Liver (tissue), 9 donors: ENCODE measurements around the gene PDE3A. TPM values are rescaled to one million over a fixed set of nuclear protein-coding genes. Genes with fewer than 3 reads are reported as not detected.

Experiments used
- DNase-seq: peaks from one replicate; pipeline ENCODE4 v3.0.0-alpha.2; 2017; ENCODE audit warnings: low spot score
- H3K27ac ChIP-seq, 2 donors: one replicate each; pipeline ENCODE4 v1.7.0; 2013; ENCODE audit warnings: inconsistent platforms in 2 of 2, low read length in 2 of 2, control low read depth in 1 of 2, low read depth in 1 of 2, mild to moderate bottlenecking in 1 of 2
- H3K27me3 ChIP-seq, 4 donors: one replicate each; pipeline versions ENCODE4 v1.6.1 to v1.7.0; 2013; ENCODE audit warnings: low read length in 3 of 4, inconsistent platforms in 1 of 4, mild to moderate bottlenecking in 1 of 4, moderate library complexity in 1 of 4; ENCODE audit not compliant: control insufficient read depth in 4 of 4, insufficient read depth in 4 of 4
- H3K36me3 ChIP-seq, 4 donors: one replicate each; pipeline versions ENCODE4 v1.6.1 to v1.7.0; 2013; ENCODE audit warnings: low read length in 3 of 4, mild to moderate bottlenecking in 3 of 4, low read depth in 1 of 4, moderate library complexity in 1 of 4; ENCODE audit not compliant: control insufficient read depth in 4 of 4, insufficient read depth in 3 of 4
- H3K4me1 ChIP-seq, 4 donors: one replicate each; pipeline versions ENCODE4 v1.6.1 to v1.7.0; 2013; ENCODE audit warnings: low read length in 3 of 4, mild to moderate bottlenecking in 3 of 4, moderate library complexity in 1 of 4; ENCODE audit not compliant: control insufficient read depth in 4 of 4, insufficient read depth in 4 of 4
- H3K4me3 ChIP-seq, 3 donors: one replicate each; pipeline versions ENCODE4 v1.6.1 to v1.7.0; 2013; ENCODE audit warnings: low read length in 3 of 3, control low read depth in 1 of 3, low read depth in 1 of 3, mild to moderate bottlenecking in 1 of 3
- H3K9ac ChIP-seq, 2 donors: one replicate each; pipeline ENCODE4 v1.7.0; 2013; ENCODE audit warnings: low read length in 2 of 2, mild to moderate bottlenecking in 2 of 2, moderate library complexity in 2 of 2, control low read depth in 1 of 2, low read depth in 1 of 2
- H3K9me3 ChIP-seq, 4 donors: one replicate each; pipeline versions ENCODE4 v1.6.1 to v1.7.0; 2013; ENCODE audit warnings: low read length in 3 of 4; ENCODE audit not compliant: control insufficient read depth in 4 of 4
- ATF3 ChIP-seq: IDR thresholded peaks from 2 replicates; pipeline ENCODE4 v1.6.1; 2016; ENCODE audit warnings: antibody characterized with exemption
- EGR1 ChIP-seq, 2 donors: IDR thresholded peaks; 2 replicates each; pipeline ENCODE4 v1.6.1; 2016 to 2018; ENCODE audit warnings: antibody characterized with exemption in 2 of 2, low read depth in 2 of 2
- FOXA1 ChIP-seq: IDR thresholded peaks from 2 replicates; pipeline ENCODE4 v1.6.1; 2016; ENCODE audit warnings: antibody characterized with exemption
- FOXA2 ChIP-seq: IDR thresholded peaks from 2 replicates; pipeline ENCODE4 v1.6.1; 2016; ENCODE audit warnings: antibody characterized with exemption
- GABPA ChIP-seq, 2 donors: IDR thresholded peaks in 1 of 2; conservative IDR thresholded peaks in 1 of 2; 2 replicates each; pipeline ENCODE4 v1.6.1; 2016; ENCODE audit warnings: antibody characterized with exemption in 2 of 2, mild to moderate bottlenecking in 1 of 2, moderate library complexity in 1 of 2
- HNF4A ChIP-seq, 2 donors: conservative IDR thresholded peaks; 2 replicates each; pipeline ENCODE4 v1.6.1; 2016; ENCODE audit warnings: antibody characterized with exemption in 2 of 2, mild to moderate bottlenecking in 2 of 2
- HNF4G ChIP-seq: IDR thresholded peaks from 2 replicates; pipeline ENCODE4 v1.6.1; 2016; ENCODE audit warnings: antibody characterized with exemption
- JUND ChIP-seq, 2 donors: IDR thresholded peaks; 2 replicates each; pipeline ENCODE4 v1.6.1; 2016; ENCODE audit warnings: antibody characterized with exemption in 2 of 2
- MAX ChIP-seq: IDR thresholded peaks from 2 replicates; pipeline ENCODE4 v1.6.1; 2016; ENCODE audit warnings: antibody characterized with exemption
- NR2F2 ChIP-seq: IDR thresholded peaks from 2 replicates; pipeline ENCODE4 v1.6.1; 2016; ENCODE audit warnings: antibody characterized with exemption
- RAD21 ChIP-seq, 2 donors: IDR thresholded peaks; 2 replicates each; pipeline ENCODE4 v1.6.1; 2016; ENCODE audit warnings: antibody characterized with exemption in 2 of 2, mild to moderate bottlenecking in 2 of 2
- RXRA ChIP-seq, 2 donors: IDR thresholded peaks; 2 replicates each; pipeline ENCODE4 v1.6.1; 2017 to 2018; ENCODE audit warnings: antibody characterized with exemption in 2 of 2, mild to moderate bottlenecking in 1 of 2
- SP1 ChIP-seq: IDR thresholded peaks from 2 replicates; pipeline ENCODE4 v1.6.1; 2018; ENCODE audit warnings: antibody characterized with exemption, mild to moderate bottlenecking
- TAF1 ChIP-seq: conservative IDR thresholded peaks from 2 replicates; pipeline ENCODE4 v1.6.1; 2016; ENCODE audit warnings: antibody characterized with exemption, mild to moderate bottlenecking
- YY1 ChIP-seq: IDR thresholded peaks from 2 replicates; pipeline ENCODE4 v1.6.1; 2016; ENCODE audit warnings: antibody characterized with exemption, mild to moderate bottlenecking
- WGBS: extraction: QIAGEN DNeasy Blood & Tissue Kit; methylation state at CpG from one replicate; pipeline ENCODE4 v1.1.7; 2013; 5-methylcytosine and 5-hydroxymethylcytosine counted together
- polyA plus RNA-seq, 2 donors: library from polyadenylated mRNA; stranded (reverse) in 1 of 2; unstranded in 1 of 2; fragments of 200-250 nt in 1 of 2; fragments of >200 nt in 1 of 2; fragmentation: Nextera tagmentation in 1 of 2; extraction: Ambion mirVana in 1 of 2; gene quantifications; one replicate each; pipeline versions ENCODE4 v1.2.1 to v1.2.3, GENCODE V29; 2013 to 2015
- total RNA-seq, 2 donors: library from RNA; depleted of rRNA; stranded (reverse); fragments of >200 nt; gene quantifications; one replicate each; pipeline ENCODE4 v1.2.3, GENCODE V29; 2014
- TF ChIP-seq, protein P1 (sequence below): fragments of 150-350 bp; IDR thresholded peaks from 2 replicates; pipeline ENCODE4 v1.5.1; 2017; ENCODE audit warnings: improper control_type of control experiment, low read depth, low read length; ENCODE audit not compliant: missing input control
- TF ChIP-seq, protein P2 (sequence below): IDR thresholded peaks from 2 replicates; pipeline ENCODE4 v1.6.1; 2016; ENCODE audit warnings: antibody characterized with exemption
- TF ChIP-seq, protein P3 (sequence below): IDR thresholded peaks from 2 replicates; pipeline ENCODE4 v1.6.1; 2016; ENCODE audit warnings: antibody characterized with exemption, mild to moderate bottlenecking
- donor health status: healthy.
- donor health status: healthy.
- donor health status: healthy.
- donor health status: healthy.
- donor health status: healthy.

PDE3A gene
- 1 to 10 TPM; 3.7 to 3.8 TPM for total RNA-seq
- polyA plus RNA-seq, result under 1 TPM; 0.50 to 0.75 TPM

DNA sequence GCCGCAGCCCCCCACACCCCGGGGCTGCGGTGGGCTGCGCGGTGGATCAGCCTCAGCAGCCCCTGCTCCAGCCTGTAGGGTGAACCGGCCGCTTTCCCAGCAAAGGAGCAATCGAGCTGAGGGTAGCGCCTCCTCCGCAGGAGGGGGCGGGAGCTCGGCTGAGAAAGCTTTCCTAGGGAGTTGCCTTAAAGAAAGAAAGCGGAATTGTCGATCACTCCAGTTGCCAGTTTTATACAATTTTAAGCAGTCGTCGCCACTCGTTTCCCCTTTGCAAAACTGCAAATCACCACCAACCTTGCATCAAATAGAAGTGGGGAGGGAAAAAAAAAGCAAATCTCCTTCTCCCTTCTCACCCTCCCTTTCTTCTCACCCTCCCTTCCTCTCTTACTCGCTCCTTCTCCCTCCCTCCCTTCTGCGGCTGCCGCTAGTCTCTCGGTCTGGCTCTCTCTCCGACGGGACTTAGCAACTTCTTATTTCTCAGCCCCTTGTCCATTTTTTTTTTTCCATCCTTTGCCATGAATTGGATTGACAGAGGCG lies at the start of gene PDE3A:
PDE3A (plus strand) TSS at position 424 of the 537 bp plus-strand sequence. CDS start 748 bp downstream, outside the sequence.
- Histone ChIP-seq H3K4me3 (peak within 1 kb of the TSS; percentile 32 to 52 (median 41)), H3K9ac (no peak within 1 kb of the TSS), H3K27ac (peak within 1 kb of the TSS; percentile 75 to 77), H3K27me3 (peaks cover 0 to 17% (median 5%) of the 10 kb centered on the region in 4 donors), H3K9me3 (no peaks in the 10 kb centered on the region), H3K36me3 (no peaks in the 10 kb centered on the region), H3K4me1 (peaks cover 0 to 25% (median 21%) of the 10 kb centered on the region in 4 donors)
- peak; percentile 35 for DNase-seq
- TF ChIP-seq, protein P1, sequence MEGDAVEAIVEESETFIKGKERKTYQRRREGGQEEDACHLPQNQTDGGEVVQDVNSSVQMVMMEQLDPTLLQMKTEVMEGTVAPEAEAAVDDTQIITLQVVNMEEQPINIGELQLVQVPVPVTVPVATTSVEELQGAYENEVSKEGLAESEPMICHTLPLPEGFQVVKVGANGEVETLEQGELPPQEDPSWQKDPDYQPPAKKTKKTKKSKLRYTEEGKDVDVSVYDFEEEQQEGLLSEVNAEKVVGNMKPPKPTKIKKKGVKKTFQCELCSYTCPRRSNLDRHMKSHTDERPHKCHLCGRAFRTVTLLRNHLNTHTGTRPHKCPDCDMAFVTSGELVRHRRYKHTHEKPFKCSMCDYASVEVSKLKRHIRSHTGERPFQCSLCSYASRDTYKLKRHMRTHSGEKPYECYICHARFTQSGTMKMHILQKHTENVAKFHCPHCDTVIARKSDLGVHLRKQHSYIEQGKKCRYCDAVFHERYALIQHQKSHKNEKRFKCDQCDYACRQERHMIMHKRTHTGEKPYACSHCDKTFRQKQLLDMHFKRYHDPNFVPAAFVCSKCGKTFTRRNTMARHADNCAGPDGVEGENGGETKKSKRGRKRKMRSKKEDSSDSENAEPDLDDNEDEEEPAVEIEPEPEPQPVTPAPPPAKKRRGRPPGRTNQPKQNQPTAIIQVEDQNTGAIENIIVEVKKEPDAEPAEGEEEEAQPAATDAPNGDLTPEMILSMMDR, result no peak
- no peak for TF ChIP-seq HNF4A (conservative IDR thresholded peaks at IDR 0.05)
- no peak for TF ChIP-seq ATF3
- no peak for TF ChIP-seq FOXA1
- no peak for TF ChIP-seq SP1
- TF ChIP-seq HNF4G, result no peak
- TF ChIP-seq, protein P2, sequence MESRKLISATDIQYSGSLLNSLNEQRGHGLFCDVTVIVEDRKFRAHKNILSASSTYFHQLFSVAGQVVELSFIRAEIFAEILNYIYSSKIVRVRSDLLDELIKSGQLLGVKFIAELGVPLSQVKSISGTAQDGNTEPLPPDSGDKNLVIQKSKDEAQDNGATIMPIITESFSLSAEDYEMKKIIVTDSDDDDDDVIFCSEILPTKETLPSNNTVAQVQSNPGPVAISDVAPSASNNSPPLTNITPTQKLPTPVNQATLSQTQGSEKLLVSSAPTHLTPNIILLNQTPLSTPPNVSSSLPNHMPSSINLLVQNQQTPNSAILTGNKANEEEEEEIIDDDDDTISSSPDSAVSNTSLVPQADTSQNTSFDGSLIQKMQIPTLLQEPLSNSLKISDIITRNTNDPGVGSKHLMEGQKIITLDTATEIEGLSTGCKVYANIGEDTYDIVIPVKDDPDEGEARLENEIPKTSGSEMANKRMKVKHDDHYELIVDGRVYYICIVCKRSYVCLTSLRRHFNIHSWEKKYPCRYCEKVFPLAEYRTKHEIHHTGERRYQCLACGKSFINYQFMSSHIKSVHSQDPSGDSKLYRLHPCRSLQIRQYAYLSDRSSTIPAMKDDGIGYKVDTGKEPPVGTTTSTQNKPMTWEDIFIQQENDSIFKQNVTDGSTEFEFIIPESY, result no peak
- no peak for TF ChIP-seq RXRA (IDR thresholded peaks at IDR 0.05)
- no peak for TF ChIP-seq TAF1
- TF ChIP-seq YY1, result no peak
- TF ChIP-seq JUND (IDR thresholded peaks at IDR 0.05), result no peak
- 3% methylated on average over 24 of the region's 24 CpGs for WGBS

DNA sequence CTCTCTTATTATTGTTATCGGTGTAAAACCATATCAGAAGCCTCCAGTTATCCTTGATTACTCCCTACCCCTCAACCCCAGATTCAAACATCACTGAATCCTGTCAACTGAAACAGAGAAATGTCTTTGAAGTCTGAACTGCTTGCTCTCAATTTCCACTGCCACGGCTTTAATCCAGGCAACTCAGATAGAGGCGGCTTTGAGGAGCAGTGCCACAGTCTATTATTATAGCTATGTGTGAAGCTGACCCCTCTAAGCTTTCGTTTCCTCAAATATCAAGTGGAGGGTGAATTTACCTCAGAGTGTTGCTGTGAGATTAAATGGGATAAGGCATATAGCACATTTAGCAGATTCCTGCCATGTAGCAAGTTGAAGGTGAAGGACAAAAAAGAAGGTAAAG lies 49.0 kb upstream of the PDE3A start:
- 71% methylated on average over 4 of the region's 4 CpGs for WGBS
- Histone ChIP-seq H3K9ac (no peak overlapping the region), H3K27me3 (no peaks in the 10 kb centered on the region), H3K27ac (no peak overlapping the region), H3K4me3 (no peak overlapping the region), H3K36me3 (no peaks in the 10 kb centered on the region), H3K9me3 (no peaks in the 10 kb centered on the region), H3K4me1 (no peaks in the 10 kb centered on the region)
- no peak for DNase-seq
- TF ChIP-seq YY1 (no peak), FOXA2 (no peak), NR2F2 (no peak), FOXA1 (no peak), EGR1 (IDR thresholded peaks at IDR 0.05; ENCODE audit: low read depth in 2 of 2) (no peak), GABPA (IDR thresholded peaks at IDR 0.05 in 1 of 2, conservative IDR thresholded peaks at IDR 0.05 in 1 of 2) (no peak)

DNA sequence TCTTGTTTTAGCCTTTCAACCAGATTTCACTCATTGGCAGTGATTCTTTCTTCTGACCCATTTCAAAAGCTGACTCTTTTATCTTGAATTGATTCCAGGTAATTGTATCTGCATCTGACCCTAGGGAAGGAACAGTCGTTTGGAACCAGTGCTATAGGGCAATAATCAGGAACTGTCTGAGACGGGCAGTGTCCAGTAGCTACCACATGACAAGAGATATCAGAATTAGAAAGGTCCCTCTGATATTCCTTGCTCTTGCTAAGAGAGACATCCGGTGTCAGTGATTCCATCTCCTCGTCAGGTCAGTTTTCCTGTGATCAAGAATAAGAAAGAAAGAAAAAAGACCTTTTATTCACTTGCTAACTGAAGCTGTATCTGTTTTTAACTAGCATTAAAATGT lies 47.8 kb upstream of the PDE3A start:
- H3K27ac ChIP-seq, result no peak overlapping the region
- 68% methylated on average over 4 of the region's 4 CpGs for WGBS
- no peak overlapping the region for H3K9ac ChIP-seq
- DNase-seq, result no peak
- H3K9me3 ChIP-seq, result no peaks in the 10 kb centered on the region
- H3K4me1 ChIP-seq, result no peaks in the 10 kb centered on the region
- H3K27me3 ChIP-seq, result no peaks in the 10 kb centered on the region
- no peaks in the 10 kb centered on the region for H3K36me3 ChIP-seq
- H3K4me3 ChIP-seq, result no peak overlapping the region
- TF ChIP-seq JUND (IDR thresholded peaks at IDR 0.05) (no peak), NR2F2 (no peak), RAD21 (IDR thresholded peaks at IDR 0.05) (no peak), HNF4G (no peak), ATF3 (no peak), SP1 (no peak), HNF4A (conservative IDR thresholded peaks at IDR 0.05) (no peak), GABPA (IDR thresholded peaks at IDR 0.05 in 1 of 2, conservative IDR thresholded peaks at IDR 0.05 in 1 of 2) (no peak), EGR1 (IDR thresholded peaks at IDR 0.05; ENCODE audit: low read depth in 2 of 2) (no peak), FOXA1 (no peak), MAX (no peak), TAF1 (no peak), YY1 (no peak)
- TF ChIP-seq, protein P3, sequence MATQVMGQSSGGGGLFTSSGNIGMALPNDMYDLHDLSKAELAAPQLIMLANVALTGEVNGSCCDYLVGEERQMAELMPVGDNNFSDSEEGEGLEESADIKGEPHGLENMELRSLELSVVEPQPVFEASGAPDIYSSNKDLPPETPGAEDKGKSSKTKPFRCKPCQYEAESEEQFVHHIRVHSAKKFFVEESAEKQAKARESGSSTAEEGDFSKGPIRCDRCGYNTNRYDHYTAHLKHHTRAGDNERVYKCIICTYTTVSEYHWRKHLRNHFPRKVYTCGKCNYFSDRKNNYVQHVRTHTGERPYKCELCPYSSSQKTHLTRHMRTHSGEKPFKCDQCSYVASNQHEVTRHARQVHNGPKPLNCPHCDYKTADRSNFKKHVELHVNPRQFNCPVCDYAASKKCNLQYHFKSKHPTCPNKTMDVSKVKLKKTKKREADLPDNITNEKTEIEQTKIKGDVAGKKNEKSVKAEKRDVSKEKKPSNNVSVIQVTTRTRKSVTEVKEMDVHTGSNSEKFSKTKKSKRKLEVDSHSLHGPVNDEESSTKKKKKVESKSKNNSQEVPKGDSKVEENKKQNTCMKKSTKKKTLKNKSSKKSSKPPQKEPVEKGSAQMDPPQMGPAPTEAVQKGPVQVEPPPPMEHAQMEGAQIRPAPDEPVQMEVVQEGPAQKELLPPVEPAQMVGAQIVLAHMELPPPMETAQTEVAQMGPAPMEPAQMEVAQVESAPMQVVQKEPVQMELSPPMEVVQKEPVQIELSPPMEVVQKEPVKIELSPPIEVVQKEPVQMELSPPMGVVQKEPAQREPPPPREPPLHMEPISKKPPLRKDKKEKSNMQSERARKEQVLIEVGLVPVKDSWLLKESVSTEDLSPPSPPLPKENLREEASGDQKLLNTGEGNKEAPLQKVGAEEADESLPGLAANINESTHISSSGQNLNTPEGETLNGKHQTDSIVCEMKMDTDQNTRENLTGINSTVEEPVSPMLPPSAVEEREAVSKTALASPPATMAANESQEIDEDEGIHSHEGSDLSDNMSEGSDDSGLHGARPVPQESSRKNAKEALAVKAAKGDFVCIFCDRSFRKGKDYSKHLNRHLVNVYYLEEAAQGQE, result no peak
